ENCODE data around the gene KCTD1. TPM values are rescaled to one million over a fixed set of nuclear protein-coding genes. Genes with fewer than 3 reads are reported as not detected.
A peak's percentile ranks its signal among the peaks of the same experiment; 100 is the strongest.

KCTD1 gene
- polyA plus RNA-seq, 6 donors from 2014 or later, result not detected

DNA sequence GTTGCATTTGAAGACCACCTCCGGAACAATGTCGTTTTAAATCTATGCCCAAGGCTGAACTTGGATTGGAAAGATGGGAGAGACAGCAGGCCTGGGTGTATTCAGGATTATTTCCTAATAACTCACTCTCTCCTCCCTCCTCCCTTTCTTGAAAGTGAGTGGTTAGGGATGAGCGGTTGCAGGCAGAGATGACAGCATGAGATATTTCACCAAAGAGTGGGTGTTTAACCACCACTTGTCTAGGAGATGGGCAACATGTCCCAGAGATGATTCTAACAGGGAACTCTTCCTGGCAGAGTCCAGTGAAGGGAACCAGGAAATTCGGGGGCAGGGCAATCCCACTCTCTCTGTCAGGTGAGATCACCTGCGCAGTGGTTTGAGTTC is 123.2 kb downstream of the KCTD1 start:
- DNase-seq, result no peak
- no peaks in the 10 kb centered on the region for H3K36me3 Mint-ChIP-seq
- no peaks in the 10 kb centered on the region for H3K4me1 Mint-ChIP-seq
- no peak for ATAC-seq (ENCODE audit: low read depth in 2 of 2)
- no peak overlapping the region for H3K27ac Mint-ChIP-seq
- H3K27me3 Mint-ChIP-seq, result peaks cover 0 to 10% (median 0%) of the 10 kb centered on the region in 3 donors
- H3K4me3 Mint-ChIP-seq, result no peak overlapping the region
- no peaks in the 10 kb centered on the region for H3K9me3 Mint-ChIP-seq

DNA sequence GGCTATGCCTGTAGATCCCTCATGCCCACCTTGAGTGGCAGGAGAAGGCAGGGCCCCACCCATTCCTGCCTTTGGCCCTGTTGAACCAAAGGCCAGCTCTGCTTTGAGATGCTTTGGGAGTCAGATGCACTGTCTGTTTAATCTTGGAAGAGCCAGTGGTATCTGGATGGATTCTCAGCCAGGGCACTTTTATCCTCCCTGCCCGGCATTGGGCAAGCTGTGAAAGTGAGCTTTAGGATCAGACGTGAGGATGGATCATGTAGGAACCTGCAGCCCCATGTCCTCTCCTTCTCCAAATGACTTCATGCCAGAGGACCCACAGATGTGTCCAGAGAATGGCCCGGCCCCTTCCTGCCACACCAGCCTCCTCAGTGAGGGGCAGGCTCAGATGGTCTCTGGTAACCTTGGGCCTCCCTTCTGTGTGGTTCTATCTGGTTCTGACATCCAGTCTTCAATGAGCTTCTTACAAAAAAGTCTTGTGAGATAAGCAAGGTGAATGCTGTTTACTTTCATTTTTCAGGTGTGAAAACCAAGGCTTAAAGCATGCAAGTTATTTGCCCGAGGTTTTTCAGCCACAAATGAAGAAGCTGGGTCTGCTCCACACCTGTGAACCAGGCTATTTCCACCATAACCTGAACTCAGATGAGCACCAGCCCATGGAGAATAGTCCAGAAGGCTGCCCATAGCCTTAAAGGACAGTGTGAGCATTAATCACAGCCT is 123.8 kb downstream of the KCTD1 start:
- Mint-ChIP-seq H3K4me1 (no peaks in the 10 kb centered on the region), H3K27me3 (peaks cover 0 to 10% (median 0%) of the 10 kb centered on the region in 3 donors), H3K4me3 (no peak overlapping the region), H3K9me3 (no peaks in the 10 kb centered on the region), H3K27ac (no peak overlapping the region), H3K36me3 (peaks cover 0 to 4% of the 10 kb centered on the region in 2 donors)
- DNase-seq (no peak), ATAC-seq (ENCODE audit: low read depth in 2 of 2) (no peak)

DNA sequence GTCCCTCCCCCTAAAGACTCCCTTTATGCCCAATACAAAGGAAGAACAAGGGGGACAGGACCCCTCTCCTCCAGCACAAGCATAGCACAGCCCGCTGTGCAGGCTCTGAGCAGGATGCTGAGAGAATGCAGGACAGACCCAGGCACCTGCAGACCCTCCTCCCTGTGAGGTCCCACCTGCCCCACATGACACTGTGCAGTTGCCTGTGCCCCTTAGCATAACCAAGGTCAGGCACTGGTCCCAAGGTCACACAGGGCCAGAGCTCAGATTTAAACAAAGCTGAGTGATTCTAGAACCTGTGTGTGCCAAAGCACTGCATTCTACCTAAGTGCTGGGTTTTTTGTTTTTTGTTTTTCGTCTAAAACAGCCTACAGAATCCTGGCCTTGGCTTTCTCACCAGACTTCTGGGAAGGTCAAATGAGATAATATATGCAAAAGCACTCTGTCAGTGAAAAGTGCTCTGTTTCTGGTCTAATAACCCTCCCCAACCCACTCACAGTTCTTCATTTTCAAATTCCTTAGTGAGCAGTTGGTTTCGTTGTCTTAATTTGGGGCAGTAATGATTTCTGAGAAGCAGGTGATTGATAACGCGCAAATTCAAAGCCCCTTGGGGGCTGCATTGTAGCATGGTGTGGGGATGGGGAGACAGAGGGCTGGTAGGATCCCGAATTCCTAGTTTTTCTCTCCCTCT is 125.7 kb downstream of the KCTD1 start:
- ATAC-seq (ENCODE audit: low read depth in 2 of 2) (no peak), DNase-seq (no peak)
- Mint-ChIP-seq H3K27me3 (peaks cover 0 to 10% (median 0%) of the 10 kb centered on the region in 3 donors), H3K4me1 (no peaks in the 10 kb centered on the region), H3K4me3 (no peak overlapping the region), H3K27ac (peak overlapping the region in 1 of 6 donors; percentile 34), H3K36me3 (peaks cover 0 to 7% of the 10 kb centered on the region in 2 donors), H3K9me3 (no peaks in the 10 kb centered on the region)

DNA sequence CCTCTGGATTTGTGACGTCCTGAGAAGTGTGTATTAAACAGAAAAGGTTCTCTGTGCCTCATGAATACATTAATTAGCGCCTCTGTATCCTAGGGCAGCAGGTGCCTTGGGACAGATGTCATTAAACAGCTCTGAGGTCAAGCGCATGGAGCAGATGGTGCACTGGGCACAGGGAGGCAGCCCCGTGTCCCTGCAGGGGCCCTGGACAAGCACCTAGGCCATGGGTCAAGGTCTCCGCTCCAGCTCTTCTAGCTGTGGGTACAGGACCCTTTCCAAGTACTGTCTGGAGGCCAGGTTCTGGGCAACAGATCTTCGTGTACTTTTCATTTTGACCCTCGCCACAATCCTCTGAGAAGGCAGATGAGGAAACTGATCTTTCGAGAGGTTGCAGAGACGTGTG is 126.4 kb downstream of the KCTD1 start:
- peaks cover 0 to 10% (median 0%) of the 10 kb centered on the region in 3 donors for H3K27me3 Mint-ChIP-seq

DNA sequence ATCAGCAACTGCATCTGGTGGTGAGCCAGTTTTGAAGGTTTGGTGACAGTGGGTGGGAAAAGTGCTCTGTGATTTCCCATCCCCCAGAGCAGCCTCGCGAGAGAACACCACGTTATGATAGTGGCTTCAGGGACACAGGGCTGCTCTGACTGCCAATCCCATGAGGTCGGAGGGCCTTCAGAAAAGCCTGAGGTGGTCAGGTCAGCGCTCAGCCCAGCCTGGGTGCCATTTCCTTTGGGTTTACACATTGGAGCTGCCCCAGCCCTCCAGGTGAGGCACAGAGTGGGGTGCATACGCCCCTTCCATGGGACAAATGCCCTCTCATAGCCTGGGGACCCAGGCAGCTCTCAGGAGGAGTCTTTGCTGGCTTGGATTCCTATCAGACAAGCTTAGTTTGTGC is 126.8 kb downstream of the KCTD1 start:
- Mint-ChIP-seq H3K4me1 (no peaks in the 10 kb centered on the region), H3K36me3 (peaks cover 0 to 7% of the 10 kb centered on the region in 2 donors), H3K27ac (no peak overlapping the region), H3K27me3 (peaks cover 0 to 8% (median 0%) of the 10 kb centered on the region in 3 donors), H3K4me3 (no peak overlapping the region), H3K9me3 (no peaks in the 10 kb centered on the region)
- no peak for DNase-seq
- no peak for ATAC-seq (ENCODE audit: low read depth in 2 of 2)

More for the DNA sequence above, 126.4 kb downstream of the KCTD1 start:
- DNase-seq, result no peak
- H3K27ac Mint-ChIP-seq, result no peak overlapping the region
- ATAC-seq (ENCODE audit: low read depth in 2 of 2), result no peak
- H3K36me3 Mint-ChIP-seq, result peaks cover 0 to 7% of the 10 kb centered on the region in 2 donors
- no peaks in the 10 kb centered on the region for H3K4me1 Mint-ChIP-seq
- no peak overlapping the region for H3K4me3 Mint-ChIP-seq
- no peaks in the 10 kb centered on the region for H3K9me3 Mint-ChIP-seq

DNA sequence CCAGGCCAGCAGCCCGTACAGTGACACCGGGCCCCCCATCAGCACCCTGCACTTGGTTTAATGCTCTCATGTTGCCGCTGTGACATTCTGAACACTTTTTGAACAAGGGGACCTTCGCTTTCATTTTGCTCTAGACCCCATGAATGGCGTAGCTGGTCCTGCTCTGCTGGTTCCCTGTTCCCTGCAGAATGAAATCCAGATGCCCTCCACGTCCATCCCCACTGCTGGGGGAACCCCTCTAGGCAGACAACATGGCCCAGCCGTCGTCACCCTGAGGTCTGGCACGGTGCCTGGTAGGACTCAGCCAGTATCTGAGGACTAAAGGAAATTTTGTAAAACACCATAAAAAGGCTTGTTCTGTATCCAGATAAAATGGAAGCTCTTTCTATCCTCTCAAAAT is 128.6 kb downstream of the KCTD1 start:
- DNase-seq, result no peak
- Mint-ChIP-seq H3K9me3 (no peaks in the 10 kb centered on the region), H3K27me3 (peaks cover 0 to 5% (median 0%) of the 10 kb centered on the region in 3 donors), H3K27ac (no peak overlapping the region), H3K4me3 (no peak overlapping the region), H3K4me1 (no peaks in the 10 kb centered on the region), H3K36me3 (peaks cover 0 to 7% of the 10 kb centered on the region in 2 donors)
- ATAC-seq (ENCODE audit: low read depth in 2 of 2), result no peak

DNA sequence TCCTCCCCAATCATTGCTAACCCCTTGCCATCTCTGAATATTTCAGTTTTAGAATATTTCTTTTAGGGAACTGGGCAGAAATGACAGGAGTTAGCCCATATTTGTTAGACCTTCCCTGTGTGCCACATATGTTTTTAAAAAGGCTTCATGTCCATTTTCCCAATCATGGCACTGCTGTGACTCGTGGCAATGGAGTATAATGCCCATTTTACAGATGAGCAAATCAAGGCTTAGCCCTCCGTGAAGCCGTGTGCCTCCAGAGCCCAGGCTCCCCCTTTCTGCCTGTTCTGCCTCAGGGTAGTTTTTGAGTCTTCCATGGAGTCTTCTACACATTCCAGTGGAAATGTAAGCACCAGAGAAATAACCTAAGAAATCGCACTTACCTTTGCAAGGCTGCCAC is 130.1 kb downstream of the KCTD1 start:
- H3K27ac Mint-ChIP-seq, result no peak overlapping the region
- H3K36me3 Mint-ChIP-seq, result peaks cover 0 to 7% of the 10 kb centered on the region in 2 donors
- H3K4me1 Mint-ChIP-seq, result no peaks in the 10 kb centered on the region
- peaks cover 0 to 5% (median 0%) of the 10 kb centered on the region in 3 donors for H3K27me3 Mint-ChIP-seq
- ATAC-seq (ENCODE audit: low read depth in 2 of 2), result no peak
- peaks cover 0 to 2% (median 0%) of the 10 kb centered on the region in 7 donors for H3K9me3 Mint-ChIP-seq
- no peak for DNase-seq
- no peak overlapping the region for H3K4me3 Mint-ChIP-seq

DNA sequence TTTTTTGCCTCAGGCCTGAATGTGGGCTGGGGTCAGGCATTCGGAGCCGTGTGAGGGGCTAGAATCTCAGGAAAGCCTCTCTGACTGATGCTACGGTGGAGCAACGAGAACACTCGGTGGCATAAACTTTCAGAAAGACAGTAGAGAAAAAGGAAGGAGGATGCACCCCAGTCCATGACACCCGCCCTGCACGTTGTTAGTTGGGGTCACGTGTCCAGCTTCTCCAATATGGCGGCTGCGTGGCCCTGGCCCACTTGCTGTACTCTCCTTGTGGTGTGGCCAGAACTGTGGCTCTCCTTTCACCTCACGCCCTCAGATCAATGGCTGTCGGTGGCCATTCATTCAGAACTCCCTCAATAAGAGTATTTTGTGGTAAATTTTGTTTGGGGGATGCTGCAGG is 131.2 kb downstream of the KCTD1 start:
- no peak overlapping the region for H3K27ac Mint-ChIP-seq
- no peak overlapping the region for H3K4me3 Mint-ChIP-seq
- ATAC-seq (ENCODE audit: low read depth in 2 of 2) (no peak), DNase-seq (no peak)
- H3K36me3 Mint-ChIP-seq, result peaks cover 0 to 7% of the 10 kb centered on the region in 2 donors
- no peaks in the 10 kb centered on the region for H3K4me1 Mint-ChIP-seq
- H3K27me3 Mint-ChIP-seq, result no peaks in the 10 kb centered on the region
- H3K9me3 Mint-ChIP-seq, result peaks cover 0 to 12% (median 0%) of the 10 kb centered on the region in 7 donors

DNA sequence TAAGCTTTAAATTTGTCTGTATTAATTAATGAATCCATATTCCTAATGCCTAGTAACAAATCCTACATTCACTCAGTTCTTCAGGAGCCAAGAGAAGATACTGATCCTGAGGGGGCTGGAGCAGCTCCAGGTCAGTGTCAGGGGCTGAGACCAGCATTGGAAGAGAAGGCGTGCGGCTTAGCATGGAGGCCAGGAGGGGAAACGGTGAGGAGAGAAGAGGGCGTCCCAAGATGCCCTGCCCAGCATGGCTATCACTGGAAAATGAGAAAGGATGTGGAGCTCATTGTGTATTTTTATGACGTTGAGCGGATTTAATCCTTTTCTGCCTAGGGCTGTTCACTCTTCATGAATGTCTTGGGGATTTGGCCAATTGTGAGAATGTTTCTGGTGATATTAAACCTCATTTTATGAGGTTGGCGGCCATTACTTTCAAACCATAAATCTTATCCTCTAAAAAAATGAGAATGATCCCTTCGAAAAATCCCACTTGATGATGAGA is 131.7 kb downstream of the KCTD1 start:
- Mint-ChIP-seq H3K9me3 (peaks cover 0 to 12% (median 0%) of the 10 kb centered on the region in 7 donors), H3K4me3 (peak overlapping the region in 1 of 8 donors; percentile 72), H3K4me1 (no peaks in the 10 kb centered on the region), H3K27me3 (no peaks in the 10 kb centered on the region), H3K36me3 (peaks cover 0 to 7% of the 10 kb centered on the region in 2 donors), H3K27ac (no peak overlapping the region)
- ATAC-seq (ENCODE audit: low read depth in 2 of 2), result no peak
- no peak for DNase-seq

DNA sequence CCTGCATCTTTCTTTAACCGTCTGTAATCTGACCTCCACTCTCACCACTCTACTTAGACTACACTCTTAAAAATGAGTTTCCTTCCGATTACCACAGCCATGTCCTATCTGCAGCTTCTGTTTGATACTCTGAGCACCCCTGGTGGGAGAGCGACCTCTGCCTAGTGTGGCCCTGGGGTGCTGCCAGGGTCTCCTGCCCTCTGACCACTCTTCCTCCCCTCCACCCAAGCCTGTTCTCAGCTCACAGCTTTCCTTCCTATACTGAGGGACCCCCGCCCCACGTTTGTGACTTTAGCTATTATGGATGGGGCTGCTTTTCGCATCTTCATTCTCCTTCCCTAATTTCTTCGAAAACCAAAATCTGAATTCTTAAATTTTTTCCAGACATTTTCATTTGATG is 132.7 kb downstream of the KCTD1 start:
- no peak for DNase-seq
- no peaks in the 10 kb centered on the region for H3K4me1 Mint-ChIP-seq
- H3K9me3 Mint-ChIP-seq, result peaks cover 0 to 12% (median 0%) of the 10 kb centered on the region in 7 donors
- ATAC-seq (ENCODE audit: low read depth in 2 of 2), result no peak
- no peaks in the 10 kb centered on the region for H3K27me3 Mint-ChIP-seq
- peaks cover 0 to 7% of the 10 kb centered on the region in 2 donors for H3K36me3 Mint-ChIP-seq
- no peak overlapping the region for H3K27ac Mint-ChIP-seq
- no peak overlapping the region for H3K4me3 Mint-ChIP-seq

DNA sequence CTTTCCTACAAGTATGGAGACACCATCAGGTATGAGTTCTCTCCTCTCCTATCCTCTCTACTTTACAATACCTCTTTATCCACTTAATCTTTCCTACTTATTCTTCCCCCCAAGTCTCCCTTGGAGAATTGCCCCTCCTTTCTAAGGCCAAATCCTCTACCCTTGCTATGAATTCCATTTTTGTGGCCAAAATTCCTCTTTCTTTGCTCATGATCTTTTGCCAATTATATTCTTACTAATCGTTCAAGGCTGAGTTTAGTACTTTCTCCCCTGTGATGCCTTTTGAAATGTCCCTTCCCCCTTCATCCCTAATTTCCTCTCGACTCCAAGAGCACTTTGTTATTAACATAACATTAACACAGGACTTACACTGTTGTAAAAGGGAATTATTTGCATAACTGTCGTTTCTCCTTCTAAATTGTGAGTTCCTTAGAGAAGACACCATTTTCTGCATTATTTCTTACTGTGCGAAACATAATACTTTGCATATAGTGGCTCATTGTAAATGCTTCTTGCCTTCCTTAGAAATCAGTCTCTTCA is 133.4 kb downstream of the KCTD1 start:
- ATAC-seq (ENCODE audit: low read depth in 2 of 2) (no peak), DNase-seq (no peak)
- H3K9me3 Mint-ChIP-seq, result peaks cover 0 to 12% (median 0%) of the 10 kb centered on the region in 7 donors
- H3K36me3 Mint-ChIP-seq, result peaks cover 0 to 7% of the 10 kb centered on the region in 2 donors
- no peaks in the 10 kb centered on the region for H3K27me3 Mint-ChIP-seq
- no peak overlapping the region for H3K27ac Mint-ChIP-seq
- no peaks in the 10 kb centered on the region for H3K4me1 Mint-ChIP-seq
- H3K4me3 Mint-ChIP-seq, result no peak overlapping the region

DNA sequence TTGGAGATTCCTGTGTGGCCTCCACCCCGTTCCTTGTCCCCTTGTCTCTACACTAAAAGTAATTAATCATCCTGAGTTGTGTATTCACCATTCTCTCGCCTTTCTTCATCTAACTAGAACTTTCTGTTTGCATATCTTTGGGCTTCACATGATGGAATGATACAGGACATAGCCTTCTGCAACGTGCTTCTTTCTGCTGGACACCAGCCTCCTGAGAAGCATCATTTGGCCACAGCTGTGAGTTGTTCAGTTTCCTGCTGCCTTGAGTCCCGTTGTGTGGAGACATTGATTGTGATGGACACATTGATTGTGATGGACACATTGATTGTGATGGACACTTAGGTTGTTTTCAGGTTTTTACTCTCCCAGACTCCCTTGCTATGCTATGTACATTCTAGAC is 139.3 kb downstream of the KCTD1 start:
- H3K9me3 Mint-ChIP-seq, result peaks cover 0 to 12% (median 0%) of the 10 kb centered on the region in 7 donors
- no peak overlapping the region for H3K27ac Mint-ChIP-seq
- H3K4me3 Mint-ChIP-seq, result no peak overlapping the region
- ATAC-seq (ENCODE audit: low read depth in 2 of 2) (no peak), DNase-seq (no peak)
- H3K36me3 Mint-ChIP-seq, result no peaks in the 10 kb centered on the region
- H3K4me1 Mint-ChIP-seq, result no peaks in the 10 kb centered on the region
- no peaks in the 10 kb centered on the region for H3K27me3 Mint-ChIP-seq

DNA sequence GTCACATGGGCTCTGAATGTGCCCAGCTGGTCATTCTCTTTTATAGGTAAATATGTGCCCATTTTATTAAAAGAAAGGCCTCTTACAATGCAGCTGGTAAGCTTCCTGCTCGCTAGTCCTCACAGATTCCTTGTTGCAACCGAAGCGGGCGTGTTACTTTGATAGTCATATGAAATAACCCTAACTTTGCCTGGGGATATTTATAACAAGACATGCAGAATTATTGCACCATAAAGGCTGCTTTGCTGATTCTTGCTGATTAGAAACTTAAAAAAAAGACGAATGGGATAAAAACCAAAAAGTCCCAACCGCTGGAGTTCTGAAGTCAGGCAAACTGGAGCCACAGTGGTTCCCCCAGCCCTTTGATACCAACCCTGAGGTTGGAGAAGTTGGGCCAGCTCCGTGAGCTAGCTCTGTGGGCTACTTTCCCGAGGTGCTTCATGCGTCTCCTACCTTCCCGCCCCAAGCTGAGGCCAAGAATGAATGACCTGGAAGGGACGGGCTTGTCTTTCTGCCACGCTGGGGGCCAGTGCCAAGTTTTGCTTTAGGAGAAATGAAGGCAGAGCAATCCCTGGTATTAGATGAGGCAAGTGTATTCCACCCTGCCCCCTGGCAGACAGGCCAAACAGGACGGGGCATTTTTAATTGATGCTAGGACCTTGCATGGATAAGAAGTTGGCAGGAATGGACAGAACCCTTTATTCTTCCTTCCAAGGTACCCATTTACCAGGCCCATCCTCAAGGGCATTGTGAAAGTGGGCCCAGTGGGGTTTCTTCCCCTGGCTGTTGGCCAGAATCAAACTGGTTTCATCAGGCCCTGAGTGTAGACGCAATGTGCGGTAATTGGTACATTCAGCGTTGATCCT is 140.4 kb downstream of the KCTD1 start:
- ATAC-seq (ENCODE audit: low read depth in 2 of 2) (no peak), DNase-seq (no peak)
- Mint-ChIP-seq H3K4me1 (no peaks in the 10 kb centered on the region), H3K9me3 (peaks cover 0 to 7% (median 0%) of the 10 kb centered on the region in 7 donors), H3K4me3 (no peak overlapping the region), H3K27ac (no peak overlapping the region), H3K36me3 (no peaks in the 10 kb centered on the region), H3K27me3 (no peaks in the 10 kb centered on the region)
